Memory B cell (primary cell): ENCODE measurements around the gene PTPN23.
"Not testable (repeated sequence)": the region's sequence is repeated elsewhere in the genome, so short reads cannot be mapped to it uniquely, and the experiment has no call there.

Experiments used
- ATAC-seq: fragments of 150-1000 bp; cut with Tn5 transposase; 2 replicates; pipeline ENCODE4 v1.10.0; 2021; ENCODE audit warnings: low read depth, mild to moderate bottlenecking, moderate library complexity
- DNase-seq, 2 donors: peaks; one replicate each; pipeline ENCODE4 v3.0.0; 2022; ENCODE audit warnings: low spot score in 2 of 2
- H3K27ac Mint-ChIP-seq: one replicate; pipeline ENCODE4 v1.8.0; 2022; ENCODE audit warnings: mild to moderate bottlenecking, moderate library complexity, mixed read lengths
- H3K27me3 Mint-ChIP-seq: one replicate; pipeline ENCODE4 v1.8.0; 2022; ENCODE audit warnings: mixed read lengths
- H3K36me3 Mint-ChIP-seq: one replicate; pipeline ENCODE4 v1.8.0; 2022; ENCODE audit warnings: mild to moderate bottlenecking, mixed read lengths
- H3K4me1 Mint-ChIP-seq: one replicate; pipeline ENCODE4 v1.8.0; 2022; ENCODE audit warnings: mixed read lengths
- H3K4me3 Mint-ChIP-seq: one replicate; pipeline ENCODE4 v1.8.0; 2022; ENCODE audit warnings: mild to moderate bottlenecking, moderate library complexity, mixed read lengths
- H3K9me3 Mint-ChIP-seq: one replicate; pipeline ENCODE4 v1.8.0; 2022; ENCODE audit warnings: mixed read lengths

Gene PTPN23

GRCh38 chr3:47443611-47443995, 62.8 kb downstream of the PTPN23 start:
- Mint-ChIP-seq H3K4me3 (no peak overlapping the region), H3K36me3 (peaks cover 22% of the 10 kb centered on the region), H3K4me1 (peaks cover 5% of the 10 kb centered on the region), H3K9me3 (no peaks in the 10 kb centered on the region), H3K27me3 (no peaks in the 10 kb centered on the region), H3K27ac (peak overlapping the region; percentile 40)
- DNase-seq (no peak), ATAC-seq (no peak)

- ATAC-seq (no peak), DNase-seq (no peak)
- Mint-ChIP-seq H3K27me3 (no peaks in the 10 kb centered on the region), H3K4me3 (no peak overlapping the region), H3K4me1 (peaks cover 5% of the 10 kb centered on the region), H3K27ac (peak overlapping the region; percentile 40), H3K36me3 (peaks cover 23% of the 10 kb centered on the region), H3K9me3 (peaks cover 2% of the 10 kb centered on the region)
Observed at GRCh38 chr3:47444103-47444502, 63.3 kb downstream of the PTPN23 start.

DNA sequence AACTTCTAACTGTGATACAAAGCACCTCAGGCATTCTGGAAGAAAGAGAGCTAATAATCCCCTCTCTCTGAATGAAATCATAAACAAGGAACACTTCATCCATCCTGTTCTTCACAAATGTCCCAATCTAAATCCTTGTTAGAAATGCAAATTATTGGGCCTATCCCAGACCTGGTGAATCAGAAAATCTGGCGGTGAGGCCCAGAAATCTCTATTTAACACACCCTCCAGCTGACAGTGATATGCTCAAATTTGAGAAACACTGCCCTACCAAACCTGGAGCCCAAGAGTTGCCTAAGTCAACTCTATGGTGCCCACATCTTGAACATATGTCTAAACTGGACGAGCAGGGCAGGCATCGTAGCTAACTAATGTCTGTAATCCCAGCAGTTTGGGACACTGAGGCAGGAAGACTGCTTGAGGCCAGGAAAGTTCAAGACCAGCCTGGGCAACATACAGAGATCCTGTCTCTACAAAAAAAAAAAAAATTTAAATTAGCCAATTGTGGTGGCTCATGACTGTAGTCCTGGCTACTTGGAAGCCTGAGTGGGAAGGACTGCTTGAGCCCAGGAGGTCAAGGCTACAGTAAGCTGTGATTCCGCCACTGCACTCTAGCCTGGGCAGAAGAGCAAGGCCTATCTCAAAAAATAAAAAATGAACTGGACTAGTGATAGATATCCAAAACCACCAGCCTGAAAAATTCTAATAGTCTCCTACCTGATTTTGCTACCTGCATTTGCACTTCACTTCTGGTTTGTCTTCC, 71.8 kb downstream of the PTPN23 start:
- DNase-seq (no peak), ATAC-seq (no peak)
- no peak overlapping the region for H3K27ac Mint-ChIP-seq
- H3K9me3 Mint-ChIP-seq, result peaks cover 2% of the 10 kb centered on the region
- peaks cover 18% of the 10 kb centered on the region for H3K4me1 Mint-ChIP-seq
- H3K4me3 Mint-ChIP-seq, result no peak overlapping the region
- no peaks in the 10 kb centered on the region for H3K27me3 Mint-ChIP-seq
- peaks cover 8% of the 10 kb centered on the region for H3K36me3 Mint-ChIP-seq

GRCh38 chr3:47455806-47456452, 75.1 kb downstream of the PTPN23 start:
- Mint-ChIP-seq H3K4me3 (no peak overlapping the region), H3K27ac (no peak overlapping the region), H3K36me3 (peaks cover 12% of the 10 kb centered on the region), H3K4me1 (peaks cover 18% of the 10 kb centered on the region), H3K9me3 (peaks cover 4% of the 10 kb centered on the region), H3K27me3 (no peaks in the 10 kb centered on the region)
- ATAC-seq (no peak), DNase-seq (no peak)

DNA sequence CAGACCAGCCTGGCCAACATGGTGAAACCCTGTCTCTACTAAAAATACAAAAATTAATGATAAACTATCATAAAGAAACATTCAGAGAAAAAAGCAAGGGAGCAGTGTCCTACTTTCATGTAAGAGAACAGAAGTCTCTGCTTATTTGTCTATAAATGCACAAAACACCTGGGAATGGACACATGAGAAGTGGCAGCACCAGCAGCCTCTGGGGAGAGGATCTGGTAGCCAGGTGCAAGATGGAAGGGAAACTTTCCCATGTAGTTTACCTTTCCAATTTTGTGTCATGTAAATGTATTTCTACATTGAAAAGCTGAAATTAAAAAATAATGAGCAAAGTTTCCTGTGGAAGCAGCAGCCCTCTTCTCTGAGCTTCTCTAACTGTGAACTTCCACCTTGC, 76.2 kb downstream of the PTPN23 start:
- peaks cover 12% of the 10 kb centered on the region for H3K36me3 Mint-ChIP-seq
- DNase-seq (no peak), ATAC-seq (no peak)
- H3K9me3 Mint-ChIP-seq, result peaks cover 4% of the 10 kb centered on the region
- no peak overlapping the region for H3K27ac Mint-ChIP-seq
- H3K27me3 Mint-ChIP-seq, result no peaks in the 10 kb centered on the region
- peaks cover 16% of the 10 kb centered on the region for H3K4me1 Mint-ChIP-seq
- no peak overlapping the region for H3K4me3 Mint-ChIP-seq

DNA sequence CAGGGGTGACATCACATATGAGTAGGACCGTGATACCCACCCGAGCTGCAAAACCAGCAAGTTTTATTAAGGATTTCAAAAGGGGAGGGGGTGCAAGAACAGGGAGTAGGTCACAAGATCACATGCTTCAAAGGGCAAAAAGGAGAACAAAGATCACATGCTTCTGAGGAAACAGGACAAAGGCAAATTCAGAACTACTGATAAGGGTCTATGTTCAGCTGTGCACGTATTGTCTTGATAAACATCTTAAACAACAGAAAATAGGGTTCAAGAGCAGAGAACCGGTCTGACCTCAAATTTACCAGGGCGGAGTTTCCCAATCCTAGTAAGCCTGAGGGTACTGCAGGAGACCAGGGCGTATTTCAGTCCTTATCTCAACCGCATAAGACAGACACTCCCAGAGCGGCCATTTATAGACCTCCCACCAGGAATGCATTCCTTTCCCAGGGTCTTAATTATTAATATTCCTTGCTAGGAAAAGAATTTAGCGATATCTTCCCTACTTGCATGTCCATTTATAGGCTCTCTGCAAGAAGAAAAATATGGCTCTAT, 78.8 kb downstream of the PTPN23 start:
- peaks cover 21% of the 10 kb centered on the region for H3K4me1 Mint-ChIP-seq
- ATAC-seq, H3K9me3 Mint-ChIP-seq, H3K27ac Mint-ChIP-seq, DNase-seq, H3K36me3 Mint-ChIP-seq, H3K4me3 Mint-ChIP-seq, H3K27me3 Mint-ChIP-seq: not testable (repeated sequence)
